SH-SY5Y (cell line): Measurements from ENCODE around the gene AP1S3.

Experiments used
- GATA2 ChIP-seq: IDR thresholded peaks from 2 replicates; pipeline ENCODE4 v1.6.1; 2011; ENCODE audit warnings: mild to moderate bottlenecking, low read depth, low read length
- GATA3 ChIP-seq: IDR thresholded peaks from 2 replicates; pipeline ENCODE4 v1.6.1; 2011; ENCODE audit warnings: low read depth, mild to moderate bottlenecking, low read length, moderate library complexity

Gene AP1S3

DNA sequence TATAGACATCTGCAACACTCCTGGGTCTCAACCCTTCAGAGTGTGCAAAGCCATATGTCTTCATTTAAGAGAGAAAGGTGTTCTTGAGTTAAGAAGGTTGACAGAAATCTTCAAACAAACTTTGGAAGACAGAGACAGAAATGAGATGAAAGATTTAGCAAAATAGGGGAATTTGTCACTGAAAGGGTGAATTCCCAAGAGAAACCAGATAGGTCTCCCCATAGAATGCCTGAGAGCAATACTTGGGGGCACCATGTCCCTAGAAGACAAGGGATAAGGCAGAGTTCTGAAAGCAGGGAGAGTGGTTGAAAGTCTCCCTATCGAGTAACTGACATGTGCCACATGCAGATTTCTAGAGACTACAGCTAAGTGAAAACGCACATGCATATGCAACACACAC, 50.0 kb downstream of the AP1S3 start:
- TF ChIP-seq GATA3 (no peak), GATA2 (no peak)

GRCh38 chr2:223786943-223787342, 50.4 kb downstream of the AP1S3 start:
- TF ChIP-seq GATA3, result no peak
- no peak for TF ChIP-seq GATA2

DNA sequence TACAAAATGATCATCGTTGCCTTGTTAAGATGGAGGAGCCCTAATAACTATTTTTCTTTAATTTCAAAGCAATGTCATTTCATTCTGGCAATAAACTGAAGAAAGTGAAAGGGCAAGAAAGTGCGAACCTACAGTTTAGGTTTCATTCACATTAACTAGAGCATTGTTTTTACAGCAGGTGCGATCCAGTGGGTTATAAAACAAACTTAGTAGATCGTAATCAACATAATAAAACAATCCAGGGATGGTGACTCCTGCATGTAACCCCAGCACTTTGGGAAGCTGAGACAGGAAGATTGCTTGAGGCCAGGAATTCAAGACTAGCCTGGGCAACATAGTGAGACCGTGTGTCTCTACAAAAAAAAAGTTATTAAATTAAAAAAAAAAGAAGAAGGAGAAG, 51.1 kb downstream of the AP1S3 start:
- TF ChIP-seq GATA2, result no peak
- TF ChIP-seq GATA3, result no peak

DNA sequence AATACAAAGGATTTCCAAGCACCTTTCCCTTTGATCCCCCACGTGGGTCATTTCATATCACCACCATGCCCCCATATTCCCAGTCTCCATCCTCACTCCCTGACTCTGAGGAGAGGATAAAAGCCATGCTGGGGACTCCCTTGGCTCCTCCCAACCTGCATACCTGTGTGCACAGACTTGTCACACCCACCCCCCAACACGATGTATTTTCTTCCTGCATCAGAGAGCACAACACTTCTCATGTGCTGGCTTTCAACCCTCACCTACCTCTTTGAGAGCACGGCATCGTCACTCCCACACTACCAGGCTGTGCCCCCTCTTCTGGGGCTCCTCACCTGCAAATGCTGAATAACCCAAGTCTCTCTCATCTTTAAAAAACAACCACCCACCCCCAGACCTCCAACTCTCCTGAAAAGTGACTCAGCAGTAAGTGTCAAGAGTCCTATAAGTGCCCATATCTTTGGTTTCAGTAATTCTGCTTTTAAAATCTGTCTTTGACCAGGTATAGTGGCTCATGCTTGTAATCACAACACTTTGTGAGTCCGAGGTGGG, 53.1 kb downstream of the AP1S3 start:
- TF ChIP-seq GATA3 (no peak), GATA2 (no peak)

- TF ChIP-seq GATA2 (no peak), GATA3 (no peak)
Measured at GRCh38 chr2:223782629-223783028, 54.8 kb downstream of the AP1S3 start.

- TF ChIP-seq GATA3 (no peak), GATA2 (no peak)
Measured at GRCh38 chr2:223781560-223781959, 55.8 kb downstream of the AP1S3 start.

DNA sequence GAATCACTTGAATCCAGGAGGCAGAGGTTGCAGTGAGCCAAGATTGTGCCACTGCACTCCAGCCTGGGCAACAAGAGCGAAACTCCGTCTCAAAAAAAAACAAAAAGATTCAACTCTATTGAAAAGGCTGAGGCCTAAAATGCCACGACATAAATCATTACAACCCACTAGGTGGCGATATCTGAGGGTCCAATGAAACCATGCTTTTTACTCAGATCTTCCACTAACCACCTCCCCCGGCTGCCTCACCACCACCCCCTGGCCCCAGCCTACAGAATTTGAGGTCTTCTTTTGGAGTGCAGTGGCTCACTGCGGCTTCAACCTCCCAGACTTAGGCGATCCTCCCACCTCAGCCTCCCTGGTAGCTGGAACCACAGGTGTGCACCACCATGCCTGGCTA, 57.5 kb downstream of the AP1S3 start:
- TF ChIP-seq GATA3, result no peak

DNA sequence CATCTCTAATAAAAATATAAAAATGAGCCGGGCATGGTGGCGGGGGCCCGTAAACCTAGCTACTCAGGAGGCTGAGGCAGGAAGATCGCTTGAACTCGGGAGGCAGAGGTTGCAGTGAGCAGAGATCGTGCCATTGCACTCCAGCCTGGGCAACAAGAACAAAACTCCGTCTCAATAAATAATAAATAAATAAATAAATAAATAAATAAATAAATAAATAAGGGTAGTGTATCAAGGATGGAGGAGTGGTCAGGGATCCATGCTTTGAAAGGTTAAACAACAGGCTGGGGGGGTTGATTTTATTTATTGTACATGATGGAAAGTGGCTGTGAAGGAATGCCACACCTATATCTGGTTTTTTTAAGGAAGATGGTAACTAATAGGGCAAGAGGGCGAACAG, 63.2 kb downstream of the AP1S3 start:
- TF ChIP-seq GATA3, result no peak
- no peak for TF ChIP-seq GATA2

DNA sequence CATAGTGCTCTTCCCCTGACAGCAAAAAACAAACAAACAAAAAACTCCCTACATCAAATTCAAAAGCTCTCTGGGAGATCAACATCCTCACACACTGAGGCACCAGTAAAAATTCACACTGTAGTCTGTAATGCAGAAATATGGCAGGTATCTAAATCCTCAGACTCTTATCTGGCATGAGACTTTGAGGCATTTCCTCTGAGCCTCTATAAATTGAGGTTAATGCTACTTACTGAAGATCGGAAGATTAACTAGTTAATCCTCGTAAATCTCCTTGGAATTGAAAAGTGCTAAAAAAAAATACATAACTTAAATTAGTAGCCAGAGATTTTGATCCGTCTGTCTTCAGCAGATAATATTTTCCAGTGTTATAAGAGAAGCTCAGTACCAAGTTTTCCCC, 65.0 kb downstream of the AP1S3 start:
- TF ChIP-seq GATA2 (no peak), GATA3 (no peak)

- TF ChIP-seq GATA2, result no peak
- no peak for TF ChIP-seq GATA3
Measured at GRCh38 chr2:223771475-223771874, 65.9 kb downstream of the AP1S3 start.

GRCh38 chr2:223768179-223768578, 69.2 kb downstream of the AP1S3 start:
- TF ChIP-seq GATA2, result no peak
- no peak for TF ChIP-seq GATA3

DNA sequence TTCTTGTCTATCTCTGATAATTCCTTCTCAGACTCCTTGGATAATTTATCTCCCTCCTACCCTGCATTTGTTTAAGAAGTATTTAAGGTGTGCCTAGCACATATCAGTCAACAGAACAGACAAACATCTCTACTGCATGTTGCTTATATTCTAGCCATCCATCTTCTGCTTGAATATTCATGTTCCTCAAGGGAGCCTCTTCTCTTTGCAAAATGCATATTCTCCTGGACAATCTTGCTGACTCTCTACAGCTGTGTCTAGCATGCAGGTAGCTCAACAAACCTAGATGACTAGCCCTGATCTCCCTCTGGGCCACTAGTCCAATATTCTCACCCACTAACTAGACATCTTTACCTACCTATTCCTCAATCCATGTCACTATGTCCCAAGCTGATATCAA, 70.0 kb downstream of the AP1S3 start:
- TF ChIP-seq GATA2 (no peak), GATA3 (no peak)

DNA sequence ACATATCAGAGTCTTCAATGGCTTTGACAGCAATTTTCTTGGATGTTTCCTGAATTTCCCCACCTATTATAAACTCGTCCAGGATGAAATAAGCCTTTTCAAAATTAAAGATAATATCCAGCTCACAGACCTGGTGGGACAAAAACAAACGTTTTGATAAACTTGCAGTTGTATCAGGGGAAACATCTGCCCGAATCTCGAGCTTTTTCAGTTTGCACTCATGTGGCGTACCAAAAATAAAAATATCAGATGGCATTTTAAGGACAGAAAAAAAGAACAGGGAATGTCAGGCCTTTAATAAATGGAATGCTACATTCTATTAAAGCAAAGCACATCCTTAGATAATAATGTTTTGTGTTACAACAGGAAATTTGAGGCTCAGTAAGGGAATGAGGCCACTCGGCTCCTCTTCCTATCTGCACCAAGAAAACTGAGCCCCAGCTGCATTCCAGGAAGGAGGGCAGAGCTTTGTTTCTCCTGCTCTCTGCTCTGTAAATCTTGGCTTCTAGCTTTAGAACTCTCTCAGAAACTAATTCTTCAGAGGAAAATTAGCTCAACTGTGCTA, 72.1 kb downstream of the AP1S3 start:
- no peak for TF ChIP-seq GATA2
- no peak for TF ChIP-seq GATA3

DNA sequence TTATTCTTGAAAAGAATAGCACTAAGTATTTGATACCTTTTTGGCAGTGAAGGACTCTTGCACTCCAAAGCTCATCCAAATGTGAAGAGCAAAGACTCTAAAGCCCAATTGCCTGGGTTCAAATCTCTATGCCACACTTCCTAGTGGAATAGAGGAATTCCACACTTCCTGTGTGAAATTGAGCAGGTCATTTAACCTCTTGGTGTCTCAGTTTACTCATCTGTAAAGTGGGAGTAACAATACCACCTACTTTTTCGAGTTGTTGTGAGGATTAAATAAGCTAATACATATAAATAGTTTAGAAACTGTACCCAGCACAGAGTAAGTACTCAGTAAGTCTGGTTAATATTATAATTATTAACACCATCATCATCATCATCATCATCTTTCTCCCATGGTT, 72.6 kb downstream of the AP1S3 start:
- no peak for TF ChIP-seq GATA3
- TF ChIP-seq GATA2, result no peak

- TF ChIP-seq GATA3 (no peak), GATA2 (no peak)
Measured at GRCh38 chr2:223762853-223763252, 74.5 kb downstream of the AP1S3 start.
